ENCODE results near the gene MPEG1. TPM values are rescaled to one million over a fixed set of nuclear protein-coding genes. Genes with fewer than 3 reads are reported as not detected.
A peak's percentile ranks its signal among the peaks of the same experiment; 100 is the strongest.

The MPEG1 gene

GRCh38 chr11:59171508-59172322 lies 41.0 kb downstream of the MPEG1 start, which contains the start of gene DTX4:
TSS of gene DTX4 (plus strand) at chr11:59172132. CDS start at chr11:59172596, 464 bp downstream.
- Histone ChIP-seq H3K4me3 (ENCODE audit: low read length) (peak within 1 kb of the TSS; percentile 70), H2BK15ac (replicated peaks; ENCODE audit: low read depth) (no peak within 1 kb of the TSS), H3K9ac (ENCODE audit: low read length) (peak within 1 kb of the TSS; percentile 85), H3K4me2 (ENCODE audit: low read length) (peak within 1 kb of the TSS; percentile 100), H3K56ac (ENCODE audit: low read length) (peak within 1 kb of the TSS; percentile 92), H3K23ac (ENCODE audit: low read length) (peak within 1 kb of the TSS; percentile 92), H3K27me3 (ENCODE audit: insufficient read depth, low read length, poor library complexity) (no peaks in the 10 kb centered on the region), H3K18ac (ENCODE audit: low read length) (peak within 1 kb of the TSS; percentile 55), H3K4ac (ENCODE audit: low read depth, low read length) (no peak within 1 kb of the TSS), H3K79me1 (ENCODE audit: low read length) (no peaks in the 10 kb centered on the region), H3K79me2 (ENCODE audit: control insufficient read depth, insufficient read depth, low read length) (no peaks in the 10 kb centered on the region), H4K5ac (ENCODE audit: low read length) (no peak within 1 kb of the TSS), H3K36me3 (ENCODE audit: control insufficient read depth, insufficient read depth, low read length) (no peaks in the 10 kb centered on the region), H2BK120ac (ENCODE audit: low read depth, low read length) (no peak within 1 kb of the TSS), H3K27ac (ENCODE audit: low read depth, low read length) (peak within 1 kb of the TSS; percentile 42), H2BK5ac (ENCODE audit: low read length) (no peak within 1 kb of the TSS), H2AK5ac (ENCODE audit: low read length) (no peak within 1 kb of the TSS), H4K8ac (ENCODE audit: low read depth, low read length) (no peak within 1 kb of the TSS), H3K4me1 (ENCODE audit: control insufficient read depth, low read depth, low read length) (peaks cover 5% of the 10 kb centered on the region)
- WGBS (ENCODE audit: extremely low coverage, insufficient coverage, low lambda C conversion rate) = no CpG with 5 or more reads among the region's 64 CpGs
- DNase-seq = peak; percentile 95

GRCh38 chr11:59164028-59164427 lies 48.7 kb downstream of the MPEG1 start:
- no CpG with 5 or more reads among the region's 3 CpGs for WGBS (ENCODE audit: extremely low coverage, insufficient coverage, low lambda C conversion rate)
- H3K23ac ChIP-seq (ENCODE audit: low read length) = no peak overlapping the region
- H3K4me1 ChIP-seq (ENCODE audit: control insufficient read depth, low read depth, low read length) = no peaks in the 10 kb centered on the region
- H3K79me1 ChIP-seq (ENCODE audit: low read length) = no peaks in the 10 kb centered on the region
- H3K9ac ChIP-seq (ENCODE audit: low read length) = no peak overlapping the region
- no peaks in the 10 kb centered on the region for H3K27me3 ChIP-seq (ENCODE audit: insufficient read depth, low read length, poor library complexity)
- no peak overlapping the region for H2BK15ac ChIP-seq (replicated peaks; ENCODE audit: low read depth)
- H4K8ac ChIP-seq (ENCODE audit: low read depth, low read length) = no peak overlapping the region
- H2BK120ac ChIP-seq (ENCODE audit: low read depth, low read length) = no peak overlapping the region
- no peak overlapping the region for H2BK5ac ChIP-seq (ENCODE audit: low read length)
- no peak overlapping the region for H3K4ac ChIP-seq (ENCODE audit: low read depth, low read length)
- H4K5ac ChIP-seq (ENCODE audit: low read length) = no peak overlapping the region
- H3K79me2 ChIP-seq (ENCODE audit: control insufficient read depth, insufficient read depth, low read length) = no peaks in the 10 kb centered on the region
- H3K4me2 ChIP-seq (ENCODE audit: low read length) = no peak overlapping the region
- H3K4me3 ChIP-seq (ENCODE audit: low read length) = no peak overlapping the region
- DNase-seq = no peak
- H3K56ac ChIP-seq (ENCODE audit: low read length) = no peak overlapping the region
- no peak overlapping the region for H2AK5ac ChIP-seq (ENCODE audit: low read length)
- no peaks in the 10 kb centered on the region for H3K36me3 ChIP-seq (ENCODE audit: control insufficient read depth, insufficient read depth, low read length)
- H3K18ac ChIP-seq (ENCODE audit: low read length) = no peak overlapping the region
- no peak overlapping the region for H3K27ac ChIP-seq (ENCODE audit: low read depth, low read length)

Small RNAs within 50 kb of the gene (small RNA-seq; reads per million reads assigned to genes)
- not detected for gene RN7SL42P (ENCODE audit: insufficient read depth)
